Stimulated activated effector memory CD8-positive, alpha-beta T cell treated with anti-CD3 and anti-CD28 coated beads, Interleukin-12 subunit alpha, Interleukin-12 subunit beta, amount 100 ng/mL, for 72 hours (primary cell): ENCODE measurements around the gene YJU2.
A peak's percentile ranks its signal among the peaks of the same experiment; 100 is the strongest.
"Not testable (repeated sequence)": the region's sequence is repeated elsewhere in the genome, so short reads cannot be mapped to it uniquely, and the experiment has no call there.

ENCODE experiments used
- ATAC-seq: fragments of 150-1000 bp; cut with Tn5 transposase; 2 replicates; pipeline ENCODE4 v1.10.0; 2021
- DNase-seq, 2 donors: peaks; one replicate each; pipeline ENCODE4 v3.0.0; 2021 to 2022; ENCODE audit warnings: low spot score in 2 of 2
- H3K27ac Mint-ChIP-seq: one replicate; pipeline ENCODE4 v1.8.0; 2022; ENCODE audit warnings: mild to moderate bottlenecking, mixed read lengths
- H3K36me3 Mint-ChIP-seq: one replicate; pipeline ENCODE4 v1.8.0; 2022; ENCODE audit warnings: mild to moderate bottlenecking, mixed read lengths
- H3K4me1 Mint-ChIP-seq: one replicate; pipeline ENCODE4 v1.8.0; 2022; ENCODE audit warnings: mixed read lengths
- H3K4me3 Mint-ChIP-seq: one replicate; pipeline ENCODE4 v1.8.0; 2022; ENCODE audit warnings: mild to moderate bottlenecking, mixed read lengths
- H3K9me3 Mint-ChIP-seq: one replicate; pipeline ENCODE4 v1.8.0; 2022; ENCODE audit warnings: mixed read lengths

YJU2 gene

DNA sequence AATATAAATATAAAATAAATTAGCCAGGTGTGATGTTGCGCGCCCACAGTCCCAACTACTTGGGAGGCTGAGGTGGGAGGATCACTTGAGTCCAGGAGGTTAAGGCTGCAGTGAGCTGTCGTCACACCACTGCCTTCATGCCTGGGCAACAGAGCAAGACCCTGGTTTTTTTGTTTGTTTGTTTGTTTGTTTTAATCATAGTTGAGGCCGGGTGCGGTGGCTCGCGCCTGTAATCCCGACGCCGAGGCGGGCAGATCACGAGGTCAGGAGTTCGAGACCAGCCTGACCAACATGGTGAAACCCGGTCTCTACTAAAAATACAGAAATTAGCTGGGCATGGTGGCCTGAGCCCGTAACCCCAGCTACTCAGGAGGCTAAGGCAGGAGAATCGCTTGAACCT lies 9.4 kb upstream of the YJU2 start:
- not testable (repeated sequence) for H3K4me3 Mint-ChIP-seq, H3K4me1 Mint-ChIP-seq, DNase-seq, H3K9me3 Mint-ChIP-seq, H3K27ac Mint-ChIP-seq, ATAC-seq
- peaks cover 15% of the 10 kb centered on the region for H3K36me3 Mint-ChIP-seq

DNA sequence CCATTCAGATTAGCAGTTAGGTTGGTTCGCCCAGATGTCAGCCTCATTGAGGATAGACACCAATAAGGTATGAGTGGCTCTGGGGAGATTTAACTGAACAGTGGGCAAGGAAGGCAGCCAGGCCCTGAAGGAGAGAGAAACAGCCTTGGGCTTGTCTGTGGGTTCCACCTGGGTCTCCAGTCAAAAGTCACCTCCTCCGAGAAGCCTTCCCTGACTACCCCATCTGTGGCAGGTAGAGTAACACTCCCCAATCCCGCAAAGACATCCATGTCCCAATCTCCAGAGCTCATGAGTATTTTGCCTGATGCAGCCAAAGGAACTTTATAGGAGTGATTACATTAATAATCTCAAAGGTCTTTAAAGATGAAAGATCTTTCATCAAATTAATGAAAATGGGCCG lies 8.0 kb upstream of the YJU2 start:
- DNase-seq, result no peak
- no peaks in the 10 kb centered on the region for H3K4me1 Mint-ChIP-seq
- ATAC-seq, result no peak
- no peaks in the 10 kb centered on the region for H3K9me3 Mint-ChIP-seq
- H3K4me3 Mint-ChIP-seq, result no peak overlapping the region
- H3K27ac Mint-ChIP-seq, result no peak overlapping the region
- peaks cover 8% of the 10 kb centered on the region for H3K36me3 Mint-ChIP-seq

DNA sequence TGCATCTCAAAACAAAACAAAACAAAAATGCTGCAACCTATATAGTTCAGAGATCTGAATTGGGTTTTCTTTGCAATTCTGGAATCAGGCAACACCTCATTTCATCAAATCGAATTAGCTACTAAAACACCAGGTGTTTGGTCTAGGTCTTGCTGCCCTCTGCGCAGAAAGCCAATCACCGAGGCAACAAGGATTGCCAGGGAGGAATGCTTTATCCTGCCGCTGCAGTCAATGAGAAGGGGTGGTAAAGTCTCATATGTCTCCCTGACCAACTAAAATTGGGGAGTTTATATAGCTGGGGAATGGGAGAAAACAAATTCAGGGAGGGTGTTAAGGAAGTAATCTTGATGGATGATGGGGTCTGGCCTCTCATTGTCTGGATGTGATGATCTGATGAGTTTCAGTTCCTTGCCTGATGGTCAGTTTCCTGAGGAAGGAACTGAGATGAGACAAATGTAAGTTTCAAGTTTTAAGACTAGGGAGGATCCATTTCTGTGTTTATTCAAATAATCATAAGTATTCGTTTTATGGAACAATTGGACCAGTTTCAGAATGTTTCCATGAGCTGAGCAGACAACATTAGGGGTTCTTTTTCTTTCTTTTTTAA lies 5.0 kb upstream of the YJU2 start:
- DNase-seq (no peak), ATAC-seq (no peak)
- no peaks in the 10 kb centered on the region for H3K9me3 Mint-ChIP-seq
- H3K4me3 Mint-ChIP-seq, result no peak overlapping the region
- peaks cover 14% of the 10 kb centered on the region for H3K36me3 Mint-ChIP-seq
- H3K27ac Mint-ChIP-seq, result no peak overlapping the region
- H3K4me1 Mint-ChIP-seq, result peaks cover 6% of the 10 kb centered on the region

DNA sequence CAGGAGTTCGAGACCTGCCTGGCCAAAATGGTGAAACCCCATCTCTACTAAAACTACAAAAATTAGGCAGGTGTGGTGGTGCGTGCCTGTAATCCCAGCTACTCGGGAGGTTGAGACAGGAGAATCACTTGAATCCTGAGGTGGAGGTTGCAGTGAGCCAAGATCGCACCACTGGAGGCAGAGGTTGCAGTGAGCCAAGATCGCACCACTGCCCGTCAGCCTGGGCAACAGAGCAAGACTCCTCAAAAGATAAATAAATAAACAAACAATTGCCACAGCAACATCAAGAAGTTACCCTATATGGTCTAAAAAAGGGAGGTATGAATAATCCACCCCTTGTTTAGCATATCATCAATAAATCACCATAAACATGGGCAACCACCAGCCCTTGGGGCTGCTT lies 942 bp upstream of the YJU2 start:
- not testable (repeated sequence) for ATAC-seq, DNase-seq, H3K9me3 Mint-ChIP-seq
- H3K4me3 Mint-ChIP-seq, result peak overlapping the region; percentile 74
- peaks cover 46% of the 10 kb centered on the region for H3K36me3 Mint-ChIP-seq
- H3K4me1 Mint-ChIP-seq, result peaks cover 22% of the 10 kb centered on the region
- H3K27ac Mint-ChIP-seq, result peak overlapping the region; percentile 98

DNA sequence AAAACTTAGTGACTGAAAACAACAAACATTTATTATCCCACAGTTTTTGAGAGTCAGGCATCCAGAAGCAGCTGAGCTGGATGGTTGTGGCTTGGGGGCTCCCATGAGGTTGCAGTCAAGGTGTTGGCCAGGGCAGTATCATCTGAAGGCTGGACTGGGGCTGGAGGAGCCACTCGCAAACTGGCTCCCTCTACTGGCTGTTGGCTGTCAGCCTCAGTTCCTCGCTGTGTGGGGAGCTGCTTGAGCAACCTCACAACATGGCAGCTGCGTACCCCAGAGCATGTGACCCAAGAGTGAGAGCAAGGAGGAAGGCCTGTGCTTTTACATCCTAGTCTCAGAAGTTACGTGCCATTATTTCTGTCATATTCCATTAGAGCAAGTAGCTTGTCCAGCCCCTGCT lies 9.7 kb downstream of the YJU2 start:
- H3K4me3 Mint-ChIP-seq, result no peak overlapping the region
- peaks cover 100% of the 10 kb centered on the region for H3K36me3 Mint-ChIP-seq
- peak; percentile 55 for ATAC-seq

DNA sequence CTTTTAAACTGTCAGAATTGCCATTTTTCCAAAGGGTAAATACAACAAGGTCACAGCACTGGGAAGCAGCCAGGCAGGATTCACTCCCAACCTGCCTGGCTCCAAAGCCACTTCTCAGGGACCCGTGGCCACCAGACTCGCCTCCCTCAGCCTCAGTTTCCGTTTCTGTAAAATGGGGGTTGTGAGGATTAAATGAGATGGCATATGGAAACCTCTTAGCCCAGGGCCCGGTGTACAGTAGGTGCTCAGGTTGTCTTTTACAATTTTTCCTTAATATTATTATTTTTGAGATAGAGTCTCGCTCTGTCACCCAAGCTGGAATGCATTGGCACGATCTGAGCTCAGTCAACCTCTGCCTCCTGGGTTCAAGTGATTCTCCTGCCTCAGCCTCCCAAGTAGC lies 10.1 kb downstream of the YJU2 start:
- ATAC-seq, result no peak
- Mint-ChIP-seq H3K27ac (no peak overlapping the region), H3K4me3 (no peak overlapping the region), H3K9me3 (no peaks in the 10 kb centered on the region), H3K4me1 (no peaks in the 10 kb centered on the region), H3K36me3 (peaks cover 100% of the 10 kb centered on the region)
- DNase-seq, result no peak

More for the DNA sequence above, 9.7 kb downstream of the YJU2 start:
- H3K27ac Mint-ChIP-seq, result no peak overlapping the region
- no peaks in the 10 kb centered on the region for H3K9me3 Mint-ChIP-seq
- H3K4me1 Mint-ChIP-seq, result no peaks in the 10 kb centered on the region
- DNase-seq, result no peak

DNA sequence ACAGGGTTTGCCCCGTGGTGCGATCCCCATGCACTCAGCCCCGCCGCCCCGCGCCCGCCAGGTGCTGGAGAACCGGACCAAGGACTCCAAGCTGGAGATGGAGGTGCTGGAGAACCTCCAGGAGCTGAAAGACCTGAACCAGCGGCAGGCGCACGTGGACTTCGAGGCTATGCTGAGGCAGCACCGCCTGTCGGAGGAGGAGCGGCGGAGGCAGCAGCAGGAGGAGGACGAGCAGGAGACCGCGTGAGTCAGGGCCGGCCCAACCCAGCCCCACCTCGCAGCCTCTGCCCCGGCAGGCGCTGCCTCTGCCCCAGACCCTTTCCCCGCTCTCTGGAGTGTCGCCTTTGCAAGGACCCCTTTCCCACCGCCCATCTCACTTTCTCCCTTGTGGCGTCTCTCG lies 11.3 kb downstream of the YJU2 start:
- no peak overlapping the region for H3K27ac Mint-ChIP-seq
- DNase-seq, result no peak
- peaks cover 100% of the 10 kb centered on the region for H3K36me3 Mint-ChIP-seq
- no peak overlapping the region for H3K4me3 Mint-ChIP-seq
- no peak for ATAC-seq
- H3K4me1 Mint-ChIP-seq, result no peaks in the 10 kb centered on the region
- no peaks in the 10 kb centered on the region for H3K9me3 Mint-ChIP-seq

DNA sequence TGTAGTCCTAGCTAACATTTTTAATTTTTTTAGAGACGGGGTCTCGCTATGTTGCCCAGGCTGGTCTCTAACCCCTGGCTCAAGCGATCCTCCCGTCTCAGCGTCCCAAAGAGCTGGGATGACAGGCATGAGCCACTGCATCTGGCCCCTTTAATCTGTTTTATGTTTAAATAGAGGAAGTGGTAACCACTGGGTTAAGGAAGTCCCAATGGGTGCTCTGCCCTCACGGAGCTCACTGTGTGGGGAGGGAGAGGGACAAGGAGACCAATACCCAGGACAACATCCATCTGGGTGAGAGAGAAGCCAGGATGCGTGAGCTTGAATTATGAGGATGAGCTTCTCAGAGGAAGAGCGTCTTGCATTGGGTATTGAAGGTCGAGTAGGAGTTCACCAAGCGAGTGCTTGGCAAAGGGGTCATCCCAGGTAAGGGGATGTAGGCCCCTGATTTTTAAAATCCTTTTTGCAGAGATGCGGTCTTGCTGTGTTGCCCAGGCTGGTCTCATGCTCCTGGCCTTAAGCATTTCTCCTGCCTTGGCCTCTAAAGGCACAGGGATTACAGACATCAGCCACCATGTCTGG lies 13.8 kb downstream of the YJU2 start:
- H3K4me3 Mint-ChIP-seq, result no peak overlapping the region
- peaks cover 15% of the 10 kb centered on the region for H3K4me1 Mint-ChIP-seq
- H3K27ac Mint-ChIP-seq, result peak overlapping the region; percentile 56
- DNase-seq, result no peak
- no peak for ATAC-seq
- H3K9me3 Mint-ChIP-seq, result no peaks in the 10 kb centered on the region
- peaks cover 100% of the 10 kb centered on the region for H3K36me3 Mint-ChIP-seq

DNA sequence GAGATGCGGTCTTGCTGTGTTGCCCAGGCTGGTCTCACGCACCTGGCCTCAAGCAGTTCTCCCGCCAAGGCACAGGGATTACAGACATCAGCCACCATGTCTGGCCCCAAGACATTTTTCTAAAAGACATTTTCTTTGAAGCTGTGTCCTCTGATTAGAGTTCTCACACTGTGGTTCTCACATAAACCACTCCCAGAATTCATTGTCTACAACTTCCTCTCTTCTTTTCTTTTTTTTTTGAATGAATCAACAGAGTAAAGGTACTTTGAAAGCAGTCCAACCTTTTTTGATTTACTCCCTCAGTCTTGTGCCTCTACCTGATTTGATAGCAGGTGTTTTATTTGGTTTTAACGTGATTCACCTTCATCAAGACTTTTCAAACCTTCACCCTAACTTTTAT lies 17.9 kb downstream of the YJU2 start:
- Mint-ChIP-seq H3K4me1 (peaks cover 35% of the 10 kb centered on the region), H3K4me3 (peak overlapping the region; percentile 37), H3K36me3 (peaks cover 100% of the 10 kb centered on the region), H3K27ac (peak overlapping the region; percentile 86), H3K9me3 (no peaks in the 10 kb centered on the region)
- DNase-seq (no peak), ATAC-seq (peak; percentile 49)

DNA sequence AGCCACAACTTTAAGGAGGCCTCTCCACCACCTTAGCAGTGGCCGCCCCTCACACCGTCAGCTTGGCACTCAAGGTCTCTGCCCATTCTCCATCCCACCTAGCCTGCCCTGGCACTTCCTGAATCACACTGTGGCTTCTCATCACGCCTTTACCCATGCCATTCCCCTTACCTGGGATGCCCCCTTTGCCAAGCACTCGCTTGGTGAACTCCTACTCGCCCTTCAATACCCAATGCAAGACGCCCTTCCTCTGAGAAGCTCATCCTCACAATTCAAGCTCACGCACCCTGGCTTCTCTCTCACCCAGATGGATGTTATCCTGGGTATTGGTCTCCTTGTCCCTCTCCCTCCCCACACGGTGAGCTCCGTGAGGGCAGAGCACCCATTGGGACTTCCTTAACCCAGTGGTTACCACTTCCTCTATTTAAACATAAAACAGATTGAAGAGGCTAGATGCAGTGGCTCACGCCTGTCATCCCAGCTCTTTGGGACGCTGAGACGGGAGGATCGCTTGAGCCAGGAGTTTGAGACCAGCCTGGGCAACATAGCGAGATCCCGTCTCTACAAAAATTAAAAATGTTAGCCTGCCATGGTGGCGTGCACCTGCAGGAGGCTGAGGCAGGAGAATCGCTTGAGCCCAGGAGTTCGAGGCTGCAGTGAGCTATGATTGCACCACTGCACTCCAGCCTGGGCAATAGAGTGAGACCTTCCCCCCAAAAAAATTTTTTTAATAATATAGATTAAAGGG lies 19.5 kb downstream of the YJU2 start:
- ATAC-seq (no peak), DNase-seq (no peak)
- Mint-ChIP-seq H3K36me3 (peaks cover 100% of the 10 kb centered on the region), H3K27ac (peak overlapping the region; percentile 53), H3K4me3 (no peak overlapping the region), H3K4me1 (peaks cover 35% of the 10 kb centered on the region), H3K9me3 (no peaks in the 10 kb centered on the region)

DNA sequence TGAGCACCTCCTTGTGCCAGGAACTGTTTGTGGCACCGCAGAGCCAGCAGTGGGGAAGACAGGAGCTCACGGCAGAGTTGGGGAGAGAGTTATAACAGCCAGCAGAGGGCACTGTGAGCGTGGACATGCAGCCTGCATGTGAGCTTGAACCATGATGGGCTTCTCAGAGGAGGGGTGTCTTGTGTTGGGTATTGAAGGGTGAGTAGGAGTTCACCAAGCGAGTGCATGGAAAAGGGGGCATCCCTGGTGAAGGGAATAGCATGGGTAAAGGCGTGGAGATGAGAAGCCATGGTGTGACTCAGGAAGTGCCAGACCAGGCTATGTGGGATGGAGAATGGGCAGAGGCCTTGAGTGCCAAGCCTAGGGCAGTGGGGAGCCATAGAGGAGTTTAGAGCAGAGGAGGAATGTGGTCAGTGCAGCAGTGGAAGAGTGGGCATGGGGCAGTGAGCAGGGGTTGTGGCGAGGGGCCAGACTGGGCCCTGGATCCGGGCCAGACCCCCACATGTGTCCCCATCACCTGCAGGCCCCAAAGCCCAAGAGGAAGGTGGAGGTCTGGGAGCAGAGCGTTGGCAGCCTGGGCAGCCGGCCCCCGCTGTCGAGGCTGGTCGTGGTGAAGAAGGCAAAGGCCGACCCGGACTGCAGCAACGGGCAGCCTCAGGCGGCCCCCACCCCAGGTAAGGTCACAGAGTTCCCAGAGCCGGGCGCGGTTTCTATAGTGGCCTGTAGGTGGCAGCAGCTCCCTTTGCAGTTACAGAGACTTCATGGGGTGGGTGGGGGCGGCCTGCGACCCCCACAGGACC lies 20.4 kb downstream of the YJU2 start:
- Mint-ChIP-seq H3K27ac (peak overlapping the region; percentile 29), H3K4me3 (no peak overlapping the region), H3K4me1 (peaks cover 35% of the 10 kb centered on the region), H3K36me3 (peaks cover 92% of the 10 kb centered on the region), H3K9me3 (no peaks in the 10 kb centered on the region)
- ATAC-seq (peak; percentile 73), DNase-seq (peak; percentile 51 to 80)

DNA sequence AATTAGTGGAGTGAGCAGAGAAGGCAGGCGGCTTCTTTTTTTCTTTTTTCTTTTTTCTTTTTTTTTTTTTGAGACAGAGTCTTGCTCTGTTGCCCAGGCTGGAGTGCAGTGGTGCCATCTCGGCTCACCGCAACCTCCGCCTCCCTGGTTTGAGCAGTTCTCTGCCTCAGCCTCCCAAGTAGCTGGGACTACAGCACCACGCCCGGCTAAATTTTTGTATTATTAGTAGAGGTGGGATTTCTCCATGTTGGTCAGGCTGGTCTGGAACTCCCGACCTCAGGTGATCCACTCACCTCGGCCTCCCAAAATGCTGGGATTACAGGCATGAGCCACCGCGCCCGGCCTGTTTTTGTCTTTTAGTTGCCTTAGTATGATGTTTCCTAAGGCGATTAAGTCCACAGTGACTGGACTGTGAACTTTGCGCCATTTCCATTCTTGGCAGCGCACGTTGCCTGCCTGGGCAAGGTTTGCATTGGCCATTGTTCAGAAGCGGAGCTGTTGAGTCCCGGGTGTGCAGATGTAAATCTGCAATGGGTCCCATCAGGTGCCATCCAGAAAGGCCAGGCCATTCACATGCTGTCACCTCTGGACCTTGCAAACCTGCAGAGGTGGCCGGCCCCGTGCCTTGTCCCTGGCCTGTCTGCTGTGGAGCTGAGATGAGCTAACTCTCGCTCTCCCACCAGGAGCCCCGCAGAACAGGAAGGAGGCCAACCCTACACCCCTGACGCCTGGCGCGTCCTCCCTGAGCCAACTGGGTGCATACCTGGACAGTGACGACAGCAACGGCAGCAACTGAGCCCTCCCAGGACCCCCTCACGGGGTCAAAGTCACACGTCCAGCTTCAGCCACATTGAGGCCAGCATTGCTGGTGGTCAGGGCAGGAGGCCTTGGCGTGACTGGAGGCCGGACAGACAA lies 21.3 kb downstream of the YJU2 start:
- DNase-seq (no peak), ATAC-seq (no peak)
- Mint-ChIP-seq H3K36me3 (peaks cover 83% of the 10 kb centered on the region), H3K4me3 (no peak overlapping the region), H3K4me1 (peaks cover 35% of the 10 kb centered on the region), H3K9me3 (no peaks in the 10 kb centered on the region), H3K27ac (no peak overlapping the region)

DNA sequence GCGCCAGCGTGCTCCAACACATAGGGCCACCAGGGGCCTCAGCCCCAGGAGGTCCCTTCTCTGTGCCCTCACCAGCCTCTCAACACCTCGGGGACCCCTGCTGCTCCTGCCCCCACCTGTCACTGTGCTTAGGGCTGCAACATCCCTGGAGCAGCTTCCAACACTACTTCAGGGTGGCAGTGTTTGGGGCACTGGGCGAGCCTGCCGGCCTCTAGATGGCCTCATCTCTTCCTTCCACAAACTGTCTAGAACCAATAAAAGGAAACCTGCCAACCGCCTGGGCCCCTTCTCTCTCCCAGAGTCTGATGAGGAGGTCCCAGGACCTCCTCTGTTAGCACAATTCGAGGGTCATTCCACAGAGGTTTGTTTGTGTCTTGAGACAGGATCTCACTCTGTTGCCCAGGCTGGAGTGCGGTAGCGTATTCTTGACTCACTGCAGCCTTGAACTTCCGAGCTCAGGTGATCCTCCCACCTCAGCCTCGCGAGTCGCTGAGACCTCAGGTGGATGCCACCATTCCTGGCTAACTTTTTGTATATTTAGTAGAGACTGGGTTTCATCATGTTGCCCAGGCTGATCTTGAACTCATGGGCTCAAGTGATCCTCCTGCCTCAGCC lies 22.0 kb downstream of the YJU2 start:
- Mint-ChIP-seq H3K4me3 (no peak overlapping the region), H3K4me1 (peaks cover 34% of the 10 kb centered on the region), H3K27ac (no peak overlapping the region), H3K9me3 (no peaks in the 10 kb centered on the region), H3K36me3 (peaks cover 76% of the 10 kb centered on the region)
- no peak for DNase-seq
- no peak for ATAC-seq

DNA sequence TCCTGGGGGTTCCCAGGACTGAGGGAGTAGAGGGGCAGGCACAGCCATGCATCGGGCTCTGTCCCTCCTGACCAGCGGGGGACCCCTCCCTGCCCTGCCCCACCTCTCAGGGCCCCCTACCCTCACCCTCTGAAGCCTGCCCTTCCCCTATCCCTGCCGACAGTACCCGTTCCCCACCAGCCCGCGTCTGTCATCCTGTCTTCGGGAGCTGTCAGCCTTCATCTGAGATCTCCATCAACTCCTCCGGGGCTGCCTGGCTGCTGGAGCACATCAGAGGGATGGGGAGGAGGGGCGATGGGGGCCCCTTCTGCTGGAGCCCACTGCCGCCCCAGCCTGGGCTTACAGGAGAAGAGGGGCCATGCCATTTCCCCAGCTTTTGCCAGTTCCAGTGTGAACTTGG lies 26.0 kb downstream of the YJU2 start:
- H3K4me3 Mint-ChIP-seq, result no peak overlapping the region
- H3K27ac Mint-ChIP-seq, result peak overlapping the region; percentile 23
- no peak for ATAC-seq
- H3K9me3 Mint-ChIP-seq, result no peaks in the 10 kb centered on the region
- peaks cover 36% of the 10 kb centered on the region for H3K36me3 Mint-ChIP-seq
- H3K4me1 Mint-ChIP-seq, result peaks cover 5% of the 10 kb centered on the region
- DNase-seq, result no peak
